Right renal pelvis (tissue), 4 donors: ENCODE data around the gene LEMD1. TPM values are rescaled to one million over a fixed set of nuclear protein-coding genes. Genes with fewer than 3 reads are reported as not detected.
"Not testable (repeated sequence)": the region's sequence is repeated elsewhere in the genome, so short reads cannot be mapped to it uniquely, and the experiment has no call there.

Experiments used
- DNase-seq, 4 donors: peaks; one replicate each; pipeline ENCODE4 v3.0.0-alpha.2; 2013; ENCODE audit warnings: low read depth in 4 of 4, low spot score in 3 of 4, missing footprints in 1 of 4
- polyA plus RNA-seq, 4 donors: library from polyadenylated mRNA; unstranded; fragments of 120-200 nt; gene quantifications; one replicate each; pipeline ENCODE4 v1.2.1, GENCODE V29; 2013; ENCODE audit not compliant: insufficient read length in 4 of 4

LEMD1 gene
- polyA plus RNA-seq, 4 donors, result 2.8 to 3.9 (median 3.4) TPM

- not testable (repeated sequence) for DNase-seq
Observed at GRCh38 chr1:205382990-205383389, 38.9 kb downstream of the LEMD1 start.

GRCh38 chr1:205382561-205382960, 39.3 kb downstream of the LEMD1 start:
- DNase-seq, result no peak

GRCh38 chr1:205381305-205381704, 40.6 kb downstream of the LEMD1 start:
- DNase-seq, result no peak

- no peak for DNase-seq
Observed at GRCh38 chr1:205380882-205381281, 41.0 kb downstream of the LEMD1 start.

GRCh38 chr1:205379056-205379455, 42.8 kb downstream of the LEMD1 start:
- DNase-seq, result no peak

- DNase-seq, result no peak
Observed at GRCh38 chr1:205377355-205377754, 44.5 kb downstream of the LEMD1 start.

- DNase-seq, result no peak
Observed at GRCh38 chr1:205376739-205377138, 45.1 kb downstream of the LEMD1 start.

GRCh38 chr1:205375835-205376545, 45.9 kb downstream of the LEMD1 start:
- DNase-seq, result no peak

- no peak for DNase-seq
Observed at GRCh38 chr1:205374210-205375078, 47.4 kb downstream of the LEMD1 start.

- no peak for DNase-seq
Observed at GRCh38 chr1:205373798-205374175, 48.1 kb downstream of the LEMD1 start.

- DNase-seq, result no peak
Observed at GRCh38 chr1:205373022-205373797, 48.6 kb downstream of the LEMD1 start.

- DNase-seq, result no peak
Observed at GRCh38 chr1:205371871-205372660, 49.8 kb downstream of the LEMD1 start.

GRCh38 chr1:205370780-205371179, 51.1 kb downstream of the LEMD1 start:
- DNase-seq, result no peak

GRCh38 chr1:205369701-205370123, 52.1 kb downstream of the LEMD1 start:
- DNase-seq, result no peak

GRCh38 chr1:205368478-205368877, 53.4 kb downstream of the LEMD1 start:
- DNase-seq, result no peak

GRCh38 chr1:205365945-205366463, 55.9 kb downstream of the LEMD1 start:
- DNase-seq, result no peak

- not testable (repeated sequence) for DNase-seq
Observed at GRCh38 chr1:205365086-205365485, 56.8 kb downstream of the LEMD1 start.

- DNase-seq, result no peak
Observed at GRCh38 chr1:205360891-205361290, 61.0 kb downstream of the LEMD1 start.

- DNase-seq, result no peak
Observed at GRCh38 chr1:205359771-205360565, 61.9 kb downstream of the LEMD1 start.
